ENCODE measurements around the gene COL16A1. TPM values are rescaled to one million over a fixed set of nuclear protein-coding genes. Genes with fewer than 3 reads are reported as not detected.
A peak's percentile ranks its signal among the peaks of the same experiment; 100 is the strongest.

The COL16A1 gene
- total RNA-seq, result under 1 TPM; 0.57 to 0.89 (median 0.61) TPM

DNA sequence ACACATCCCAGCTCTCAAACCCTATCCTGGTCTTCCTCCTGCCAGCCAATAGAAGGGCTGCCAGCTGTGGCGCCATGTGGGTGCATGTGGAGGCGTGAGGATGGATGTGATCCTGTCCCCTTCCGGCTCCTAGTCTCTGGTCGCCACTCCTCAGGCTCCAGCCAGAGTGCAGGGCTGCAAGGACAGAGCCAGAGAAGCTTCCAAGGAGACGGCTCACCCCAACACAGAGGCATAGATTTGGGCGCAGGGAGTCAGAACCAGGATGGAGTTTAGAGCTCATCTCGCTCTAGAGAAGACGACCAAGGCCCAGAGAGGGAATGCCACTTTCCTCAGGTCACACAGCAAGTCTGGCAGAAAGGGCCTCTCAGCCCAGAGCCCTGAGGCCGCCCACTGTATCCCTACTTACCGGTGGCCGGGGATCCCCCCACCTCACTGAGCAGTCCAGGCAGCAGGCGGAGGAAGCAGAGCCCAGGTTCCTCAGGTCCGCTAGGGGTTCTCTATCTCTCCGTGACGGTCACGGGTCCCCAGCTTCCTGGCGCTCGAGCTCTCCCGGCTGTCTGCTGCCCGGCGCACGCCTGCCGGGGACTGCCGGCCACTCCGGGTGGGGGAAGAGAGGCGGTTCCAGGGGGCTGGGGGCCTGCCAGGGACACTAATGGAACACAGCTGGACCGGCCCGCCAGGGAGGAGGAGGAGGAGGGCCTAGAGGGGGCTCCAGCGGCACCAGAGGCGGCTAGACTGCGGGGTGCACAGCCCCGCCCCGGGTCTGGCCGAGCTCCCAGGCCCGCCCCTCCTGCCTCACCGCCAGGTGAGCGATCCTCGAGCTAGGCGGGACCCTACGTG, at the start of gene COL16A1:
TSS of gene COL16A1 (minus strand) at position 587 of the 840 bp plus-strand sequence. CDS start 1,824 bp downstream, outside the sequence.
- H3K4me1 Mint-ChIP-seq (ENCODE audit: low read depth), result peaks cover 47% of the 10 kb centered on the region
- ATAC-seq, result no peak
- H3K9me3 Mint-ChIP-seq, result no peaks in the 10 kb centered on the region
- H3K27me3 Mint-ChIP-seq (ENCODE audit: low read depth), result peaks cover 43% of the 10 kb centered on the region
- DNase-seq, result no peak
- H3K4me3 Mint-ChIP-seq, result peak within 1 kb of the TSS; percentile 20
- H3K36me3 Mint-ChIP-seq (ENCODE audit: insufficient read depth), result no peaks in the 10 kb centered on the region

DNA sequence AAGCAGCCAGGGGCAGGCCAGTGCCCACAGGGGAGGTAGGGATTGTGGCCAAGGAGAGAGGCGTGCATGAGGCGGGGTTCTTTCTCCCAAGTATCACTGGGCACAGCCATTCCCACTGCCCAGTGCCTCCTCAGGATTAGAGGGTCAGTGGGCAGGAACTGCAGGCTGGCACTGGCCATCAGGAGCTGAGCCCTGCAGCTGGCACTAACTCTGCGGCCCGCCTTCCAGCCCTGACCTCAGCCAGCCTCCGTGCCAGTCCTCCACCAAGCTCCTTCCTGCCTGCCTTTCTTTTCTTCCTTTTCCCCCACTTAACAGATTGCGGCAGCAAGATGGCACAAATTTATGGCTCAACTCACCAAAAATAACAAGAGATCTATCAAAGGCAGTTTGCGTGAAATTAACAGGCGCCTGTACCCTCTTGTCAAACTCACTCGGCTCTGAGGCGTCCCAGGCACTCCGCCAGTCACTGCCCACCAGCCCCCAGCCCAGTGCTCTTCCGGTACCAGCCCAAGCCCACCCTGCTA, 49.2 kb upstream of the COL16A1 start:
- no peak for ATAC-seq
- Mint-ChIP-seq H3K27me3 (ENCODE audit: low read depth) (peaks cover 7% of the 10 kb centered on the region), H3K9me3 (no peaks in the 10 kb centered on the region), H3K4me1 (ENCODE audit: low read depth) (peaks cover 23% of the 10 kb centered on the region), H3K4me3 (no peak overlapping the region), H3K36me3 (ENCODE audit: insufficient read depth) (no peaks in the 10 kb centered on the region)
- no peak for DNase-seq

- no peak overlapping the region for H3K4me3 Mint-ChIP-seq
- no peak for DNase-seq
- H3K27me3 Mint-ChIP-seq (ENCODE audit: low read depth), result peaks cover 7% of the 10 kb centered on the region
- peaks cover 28% of the 10 kb centered on the region for H3K4me1 Mint-ChIP-seq (ENCODE audit: low read depth)
- ATAC-seq, result no peak
- H3K9me3 Mint-ChIP-seq, result no peaks in the 10 kb centered on the region
- H3K36me3 Mint-ChIP-seq (ENCODE audit: insufficient read depth), result no peaks in the 10 kb centered on the region
Observed at GRCh38 chr1:31752258-31752657, 48.4 kb upstream of the COL16A1 start.

DNA sequence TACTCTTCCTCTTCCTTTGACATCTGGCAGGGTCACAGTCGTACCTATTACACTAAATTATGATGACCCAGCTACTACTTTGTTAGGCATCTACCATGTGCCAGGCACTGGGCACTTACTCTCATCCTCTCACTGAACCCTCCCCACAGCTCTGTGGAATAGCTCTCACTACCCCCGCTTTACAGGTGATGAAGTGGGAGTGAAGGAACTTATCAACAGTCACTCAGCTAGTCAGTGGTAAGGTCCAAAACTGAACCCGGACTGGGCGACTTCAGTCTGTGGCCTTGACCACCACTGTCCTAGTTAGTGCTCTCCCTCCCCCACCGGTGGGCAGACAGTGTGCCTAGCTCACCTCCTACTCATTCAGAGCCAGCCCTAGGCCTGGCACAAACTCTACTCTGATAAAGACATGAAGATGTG, 48.0 kb upstream of the COL16A1 start:
- Mint-ChIP-seq H3K4me1 (ENCODE audit: low read depth) (peaks cover 32% of the 10 kb centered on the region), H3K4me3 (no peak overlapping the region), H3K27me3 (ENCODE audit: low read depth) (peaks cover 7% of the 10 kb centered on the region), H3K36me3 (ENCODE audit: insufficient read depth) (no peaks in the 10 kb centered on the region), H3K9me3 (no peaks in the 10 kb centered on the region)
- DNase-seq, result no peak
- no peak for ATAC-seq

- Mint-ChIP-seq H3K27me3 (ENCODE audit: low read depth) (peaks cover 7% of the 10 kb centered on the region), H3K4me1 (ENCODE audit: low read depth) (peaks cover 36% of the 10 kb centered on the region), H3K36me3 (ENCODE audit: insufficient read depth) (no peaks in the 10 kb centered on the region), H3K9me3 (no peaks in the 10 kb centered on the region), H3K4me3 (no peak overlapping the region)
- ATAC-seq (peak; percentile 52 to 62), DNase-seq (no peak)
Observed at GRCh38 chr1:31750858-31751510, 47.2 kb upstream of the COL16A1 start.

GRCh38 chr1:31749785-31750735, 46.2 kb upstream of the COL16A1 start:
- ATAC-seq (no peak), DNase-seq (no peak)
- peaks cover 36% of the 10 kb centered on the region for H3K4me1 Mint-ChIP-seq (ENCODE audit: low read depth)
- H3K9me3 Mint-ChIP-seq, result no peaks in the 10 kb centered on the region
- peaks cover 7% of the 10 kb centered on the region for H3K27me3 Mint-ChIP-seq (ENCODE audit: low read depth)
- no peaks in the 10 kb centered on the region for H3K36me3 Mint-ChIP-seq (ENCODE audit: insufficient read depth)
- no peak overlapping the region for H3K4me3 Mint-ChIP-seq

DNA sequence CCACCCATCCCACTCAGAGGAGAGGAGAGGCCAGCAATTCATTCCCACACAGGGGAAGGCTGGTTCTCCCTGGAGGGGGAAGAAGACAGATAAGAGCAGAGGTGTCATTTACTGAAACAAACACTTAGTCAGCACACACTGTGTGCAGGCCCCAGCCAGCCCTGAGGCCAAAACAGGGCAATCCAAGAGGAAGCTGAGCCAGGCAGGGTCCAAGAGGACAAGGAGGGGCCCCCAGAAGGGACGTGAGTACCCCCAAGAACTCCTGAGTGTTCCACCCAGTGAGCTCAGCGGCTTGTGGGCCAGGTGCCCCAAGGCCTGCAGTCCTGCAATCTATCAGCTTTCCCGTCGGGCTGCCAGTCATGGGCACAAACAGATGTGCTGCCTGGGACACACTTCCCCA, 44.5 kb upstream of the COL16A1 start:
- no peak for ATAC-seq
- no peaks in the 10 kb centered on the region for H3K9me3 Mint-ChIP-seq
- no peak for DNase-seq
- peaks cover 7% of the 10 kb centered on the region for H3K27me3 Mint-ChIP-seq (ENCODE audit: low read depth)
- H3K36me3 Mint-ChIP-seq (ENCODE audit: insufficient read depth), result no peaks in the 10 kb centered on the region
- H3K4me1 Mint-ChIP-seq (ENCODE audit: low read depth), result peaks cover 36% of the 10 kb centered on the region
- no peak overlapping the region for H3K4me3 Mint-ChIP-seq

DNA sequence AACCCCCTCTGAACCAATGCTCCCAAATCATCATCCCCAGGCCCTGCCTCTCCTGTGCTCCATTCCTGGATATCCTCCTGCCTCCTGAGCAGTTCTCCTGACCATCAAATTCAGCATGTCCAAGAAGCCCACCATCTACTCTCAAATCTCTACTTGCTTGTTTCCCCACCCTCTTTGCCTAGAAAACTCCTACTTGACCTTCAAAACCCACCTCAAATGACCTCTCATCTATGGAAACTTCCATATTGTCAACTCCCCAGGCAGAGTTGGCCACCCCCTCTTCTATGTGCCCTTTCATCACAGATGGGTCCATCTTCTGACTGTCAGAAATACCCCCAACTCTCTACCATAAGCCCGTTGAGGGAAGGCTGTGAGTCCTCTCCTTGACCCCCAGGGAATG, 43.5 kb upstream of the COL16A1 start:
- no peak overlapping the region for H3K4me3 Mint-ChIP-seq

DNA sequence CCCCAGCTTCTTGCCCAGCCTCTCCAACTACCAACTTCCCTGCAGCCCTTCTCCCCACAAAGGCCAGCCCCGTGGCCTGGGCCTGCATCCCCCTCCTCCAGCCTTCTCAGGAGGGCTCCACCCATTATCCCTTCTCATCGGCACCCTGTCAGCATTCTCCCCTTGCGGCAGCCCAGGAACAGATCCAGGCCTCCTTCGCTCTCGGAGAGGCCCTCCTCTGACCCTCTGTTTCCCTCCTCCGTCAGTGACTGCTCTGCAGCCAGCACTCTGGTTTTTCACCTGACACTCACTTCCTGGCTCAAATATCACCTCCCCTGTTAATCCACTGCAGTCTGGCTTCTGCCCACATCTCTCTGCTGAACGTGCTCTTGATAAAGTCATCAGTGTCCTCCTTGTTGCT, 42.9 kb upstream of the COL16A1 start:
- no peak for DNase-seq
- H3K4me3 Mint-ChIP-seq, result no peak overlapping the region
- no peaks in the 10 kb centered on the region for H3K36me3 Mint-ChIP-seq (ENCODE audit: insufficient read depth)

More for the DNA sequence above, 43.5 kb upstream of the COL16A1 start:
- Mint-ChIP-seq H3K27me3 (ENCODE audit: low read depth) (peaks cover 7% of the 10 kb centered on the region), H3K36me3 (ENCODE audit: insufficient read depth) (no peaks in the 10 kb centered on the region), H3K4me1 (ENCODE audit: low read depth) (peaks cover 34% of the 10 kb centered on the region), H3K9me3 (no peaks in the 10 kb centered on the region)
- DNase-seq (no peak), ATAC-seq (no peak)

GRCh38 chr1:31745946-31746670, 42.3 kb upstream of the COL16A1 start:
- DNase-seq (no peak), ATAC-seq (no peak)
- no peaks in the 10 kb centered on the region for H3K9me3 Mint-ChIP-seq
- no peak overlapping the region for H3K4me3 Mint-ChIP-seq
- H3K36me3 Mint-ChIP-seq (ENCODE audit: insufficient read depth), result no peaks in the 10 kb centered on the region
- H3K27me3 Mint-ChIP-seq (ENCODE audit: low read depth), result peaks cover 7% of the 10 kb centered on the region
- H3K4me1 Mint-ChIP-seq (ENCODE audit: low read depth), result peaks cover 24% of the 10 kb centered on the region

More for the DNA sequence above, 42.9 kb upstream of the COL16A1 start:
- peaks cover 28% of the 10 kb centered on the region for H3K4me1 Mint-ChIP-seq (ENCODE audit: low read depth)
- H3K27me3 Mint-ChIP-seq (ENCODE audit: low read depth), result peaks cover 7% of the 10 kb centered on the region
- no peak for ATAC-seq
- H3K9me3 Mint-ChIP-seq, result no peaks in the 10 kb centered on the region

DNA sequence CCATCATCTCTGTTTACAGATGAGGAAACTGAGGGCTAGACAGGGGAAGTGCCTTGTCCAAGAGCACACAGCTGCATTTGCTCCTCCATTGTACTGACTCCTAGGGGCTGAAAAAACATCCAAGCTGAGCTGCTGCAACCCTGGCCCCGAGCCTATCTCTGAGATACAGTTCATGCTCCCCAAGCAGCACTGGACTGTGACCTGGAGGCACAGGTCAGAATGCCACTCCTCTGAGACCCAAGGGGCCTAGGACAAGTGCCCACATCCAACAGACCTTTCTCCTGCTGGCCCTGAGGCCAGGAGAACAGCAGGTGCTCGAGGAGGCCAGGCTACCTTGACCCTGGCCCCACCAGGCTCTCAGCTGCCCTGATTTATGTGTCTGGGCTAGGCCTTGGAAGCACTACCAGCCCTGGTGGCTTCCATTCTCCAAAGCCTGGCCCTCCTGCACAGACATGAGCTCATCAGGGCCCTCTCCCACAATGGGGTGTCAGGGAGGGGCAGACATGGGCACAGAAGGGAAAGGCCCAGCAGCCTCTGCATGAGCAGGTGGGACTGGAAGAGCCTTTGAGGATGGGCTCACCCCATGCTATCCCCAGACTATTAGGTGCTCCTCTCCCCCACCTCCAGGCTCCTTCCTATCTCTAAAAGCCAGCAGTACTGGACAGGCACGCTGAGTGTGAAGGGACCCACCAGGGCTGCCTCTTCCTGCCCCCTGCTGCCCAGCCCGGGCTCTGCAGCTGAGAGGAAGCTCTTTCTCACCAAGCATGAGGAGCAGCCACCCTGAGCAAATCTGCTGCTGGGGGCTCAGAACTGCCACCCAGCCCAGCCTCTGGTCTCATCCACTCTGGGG, 41.5 kb upstream of the COL16A1 start:
- Mint-ChIP-seq H3K4me3 (no peak overlapping the region), H3K27me3 (ENCODE audit: low read depth) (peaks cover 4% of the 10 kb centered on the region), H3K9me3 (no peaks in the 10 kb centered on the region), H3K4me1 (ENCODE audit: low read depth) (peaks cover 16% of the 10 kb centered on the region), H3K36me3 (ENCODE audit: insufficient read depth) (no peaks in the 10 kb centered on the region)
- DNase-seq (peak; percentile 38), ATAC-seq (peak; percentile 51 to 73)

GRCh38 chr1:31744165-31744888, 40.5 kb upstream of the COL16A1 start:
- Mint-ChIP-seq H3K9me3 (no peaks in the 10 kb centered on the region), H3K27me3 (ENCODE audit: low read depth) (no peaks in the 10 kb centered on the region), H3K36me3 (ENCODE audit: insufficient read depth) (no peaks in the 10 kb centered on the region), H3K4me1 (ENCODE audit: low read depth) (peaks cover 18% of the 10 kb centered on the region), H3K4me3 (no peak overlapping the region)
- DNase-seq, result no peak
- ATAC-seq, result no peak

Data from activated T-cell treated with anti-CD3 and anti-CD28 coated beads, Interleukin-2, amount 50 U/mL, for 4 hours (primary cell).